Stimulated activated CD4-positive, alpha-beta T cell treated with anti-CD3 and anti-CD28 coated beads, Interleukin-4, amount 100 ng/mL, for 24 hours (primary cell): Measurements from ENCODE around the gene OR8K3.

ENCODE experiments used
- DNase-seq: peaks from one replicate; pipeline ENCODE4 v3.0.0-alpha.2; 2020

Gene OR8K3

GRCh38 chr11:56314844-56315243 lies at the start of gene OR8K3:
Gene OR8K3, plus strand, starts transcription at chr11:56315144. Its CDS starts 3,163 bp downstream, at chr11:56318307.
- DNase-seq = no peak

DNA sequence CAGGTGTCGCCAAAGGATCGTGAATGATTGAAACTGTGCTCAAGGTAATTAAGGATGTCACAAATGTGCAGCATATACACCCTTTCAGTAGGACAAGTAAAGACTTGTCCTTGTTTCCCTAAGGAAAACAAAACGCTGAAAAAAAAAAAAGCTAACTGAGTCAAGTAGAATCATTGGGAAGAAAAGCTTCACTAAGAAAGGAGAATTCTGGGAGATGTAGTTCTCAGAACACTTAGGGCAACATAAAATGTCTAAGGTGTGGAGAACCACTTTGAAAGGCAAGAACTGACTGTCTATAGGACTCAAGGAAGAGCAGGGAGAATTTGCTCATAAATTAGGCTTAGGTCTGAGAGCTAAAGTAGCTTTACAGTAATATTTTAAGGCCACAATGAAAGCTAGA lies 43.9 kb upstream of the OR8K3 start:
- DNase-seq = no peak

DNA sequence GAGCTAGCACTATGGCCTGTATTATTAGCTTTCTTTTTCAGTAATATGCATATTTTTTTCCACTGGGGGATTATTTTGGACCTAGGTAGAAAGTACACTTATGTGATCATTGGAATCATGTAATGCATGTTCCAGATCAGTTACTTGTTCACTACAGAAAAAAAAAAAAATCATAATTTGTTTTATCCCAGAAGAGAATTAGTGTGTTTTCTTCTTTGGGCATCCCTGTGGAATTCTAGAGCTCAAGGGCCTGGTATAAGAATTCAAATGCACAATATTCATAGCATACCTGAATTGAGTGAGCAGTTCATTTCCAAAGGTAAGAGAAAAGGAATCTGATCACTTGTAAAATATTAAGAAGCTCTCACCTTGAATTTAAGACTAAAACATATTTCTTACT lies 41.1 kb upstream of the OR8K3 start, which contains the start of gene OR5T1:
Gene OR5T1 (plus strand): TSS at position 301 of the 400 bp plus-strand sequence. CDS start 1,485 bp downstream, outside the sequence.
- no peak for DNase-seq

- DNase-seq = no peak
Observed at GRCh38 chr11:56292154-56292553, 22.8 kb upstream of the OR8K3 start, which contains the start of gene OR8H1. Gene OR8H1, minus strand, starts transcription at chr11:56292254. Its CDS starts 1,192 bp downstream, at chr11:56291062.

GRCh38 chr11:56296898-56297297 lies 18.0 kb upstream of the OR8K3 start:
- no peak for DNase-seq

GRCh38 chr11:56307836-56308235 lies 7.1 kb upstream of the OR8K3 start:
- no peak for DNase-seq

GRCh38 chr11:56331861-56332491 lies 17.0 kb downstream of the OR8K3 start:
- no peak for DNase-seq

DNA sequence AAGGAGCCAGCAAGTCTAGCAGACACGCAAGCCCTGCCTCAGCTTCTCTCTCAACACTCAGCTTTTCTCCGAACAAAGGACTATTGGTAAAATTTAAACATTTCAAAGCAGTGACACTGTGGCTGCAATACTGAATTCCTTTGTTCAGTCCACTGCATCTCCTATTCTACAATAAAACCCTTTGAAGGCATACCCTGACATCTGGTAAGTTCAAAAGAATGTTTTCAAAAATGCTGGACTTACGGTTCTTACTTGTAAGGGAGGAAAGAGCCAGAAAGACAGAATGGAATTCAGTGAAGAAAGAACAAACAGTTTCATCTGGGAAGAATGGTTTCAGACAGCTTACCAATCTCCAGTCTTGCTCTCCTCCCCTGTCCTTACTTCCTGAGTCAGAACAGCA lies 18.2 kb downstream of the OR8K3 start:
- no peak for DNase-seq

DNA sequence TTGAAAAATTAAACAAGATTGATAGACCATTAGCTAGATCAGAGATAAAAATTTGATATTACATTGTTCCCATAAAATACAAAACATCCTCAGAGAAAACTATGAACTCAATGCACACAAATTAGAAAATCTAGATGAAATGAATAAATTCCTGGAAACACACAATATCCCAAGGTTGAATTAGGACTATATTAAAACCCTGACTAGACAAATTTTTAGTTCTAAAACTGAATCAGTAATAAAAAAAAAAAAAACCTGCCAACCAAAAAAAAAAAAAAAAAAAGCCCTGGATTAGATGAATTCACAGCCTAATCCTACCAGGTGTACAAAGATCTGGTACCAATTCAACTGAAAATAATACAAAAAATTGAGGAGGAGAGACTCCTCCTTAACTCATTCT lies 25.3 kb downstream of the OR8K3 start:
- DNase-seq = no peak

DNA sequence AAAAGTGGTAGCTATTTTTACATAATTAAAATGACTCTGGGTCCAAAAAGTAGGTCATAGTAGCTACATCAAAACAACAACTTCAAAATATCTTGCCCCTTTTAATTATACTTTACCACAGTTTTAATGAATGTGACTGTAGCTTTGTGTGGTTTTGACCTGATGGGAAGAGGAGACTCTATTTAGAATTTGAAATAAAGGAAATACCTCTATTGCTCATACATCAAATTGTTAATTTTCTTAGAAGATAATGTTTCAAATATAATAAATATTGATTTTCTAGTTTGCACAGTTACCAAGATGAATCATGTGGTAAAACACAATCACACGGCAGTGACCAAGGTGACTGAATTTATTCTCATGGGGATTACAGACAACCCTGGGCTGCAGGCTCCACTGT lies 30.8 kb downstream of the OR8K3 start, which contains the start of gene OR8K1:
Gene OR8K1 (plus strand): TSS at position 301 of the 400 bp plus-strand sequence. CDS start 0 bp downstream, at position 301.
- DNase-seq = no peak

- no peak for DNase-seq
Observed at GRCh38 chr11:56353991-56354390, 39.0 kb downstream of the OR8K3 start, which contains the start of gene OR8J1. Gene OR8J1, plus strand, starts transcription at chr11:56354291. Its CDS starts 5,956 bp downstream, at chr11:56360247.
